Neural cell (in vitro differentiated cells): ENCODE data around the gene RRBP1.

ENCODE experiments used
- CTCF ChIP-seq: fragments of 450-650 bp; IDR thresholded peaks from 2 replicates; pipeline ENCODE4 v1.5.1; 2014; ENCODE audit warnings: antibody characterized with exemption, mild to moderate bottlenecking, moderate library complexity; ENCODE audit not compliant: poor library complexity, severe bottlenecking
- EZH2 ChIP-seq: fragments of 200-600, 300-800 bp; shearing (Covaris generic), sonication (generic); IDR thresholded peaks from 2 replicates; pipeline ENCODE4 v1.6.1; 2014; ENCODE audit warnings: antibody characterized with exemption, low read length, borderline replicate concordance, mild to moderate bottlenecking; ENCODE audit not compliant: insufficient read depth, poor library complexity, severe bottlenecking
- TAF1 ChIP-seq: IDR thresholded peaks from 2 replicates; pipeline ENCODE4 v1.6.1; 2012; ENCODE audit warnings: low read depth
- TF ChIP-seq, protein P1 (sequence below): IDR thresholded peaks from 2 replicates; pipeline ENCODE4 v1.6.1; 2012; ENCODE audit warnings: borderline replicate concordance

GRCh38 chr20:17645010-17645409 is 37.0 kb downstream of the RRBP1 start:
- TF ChIP-seq CTCF: no peak
- TF ChIP-seq, protein P1, sequence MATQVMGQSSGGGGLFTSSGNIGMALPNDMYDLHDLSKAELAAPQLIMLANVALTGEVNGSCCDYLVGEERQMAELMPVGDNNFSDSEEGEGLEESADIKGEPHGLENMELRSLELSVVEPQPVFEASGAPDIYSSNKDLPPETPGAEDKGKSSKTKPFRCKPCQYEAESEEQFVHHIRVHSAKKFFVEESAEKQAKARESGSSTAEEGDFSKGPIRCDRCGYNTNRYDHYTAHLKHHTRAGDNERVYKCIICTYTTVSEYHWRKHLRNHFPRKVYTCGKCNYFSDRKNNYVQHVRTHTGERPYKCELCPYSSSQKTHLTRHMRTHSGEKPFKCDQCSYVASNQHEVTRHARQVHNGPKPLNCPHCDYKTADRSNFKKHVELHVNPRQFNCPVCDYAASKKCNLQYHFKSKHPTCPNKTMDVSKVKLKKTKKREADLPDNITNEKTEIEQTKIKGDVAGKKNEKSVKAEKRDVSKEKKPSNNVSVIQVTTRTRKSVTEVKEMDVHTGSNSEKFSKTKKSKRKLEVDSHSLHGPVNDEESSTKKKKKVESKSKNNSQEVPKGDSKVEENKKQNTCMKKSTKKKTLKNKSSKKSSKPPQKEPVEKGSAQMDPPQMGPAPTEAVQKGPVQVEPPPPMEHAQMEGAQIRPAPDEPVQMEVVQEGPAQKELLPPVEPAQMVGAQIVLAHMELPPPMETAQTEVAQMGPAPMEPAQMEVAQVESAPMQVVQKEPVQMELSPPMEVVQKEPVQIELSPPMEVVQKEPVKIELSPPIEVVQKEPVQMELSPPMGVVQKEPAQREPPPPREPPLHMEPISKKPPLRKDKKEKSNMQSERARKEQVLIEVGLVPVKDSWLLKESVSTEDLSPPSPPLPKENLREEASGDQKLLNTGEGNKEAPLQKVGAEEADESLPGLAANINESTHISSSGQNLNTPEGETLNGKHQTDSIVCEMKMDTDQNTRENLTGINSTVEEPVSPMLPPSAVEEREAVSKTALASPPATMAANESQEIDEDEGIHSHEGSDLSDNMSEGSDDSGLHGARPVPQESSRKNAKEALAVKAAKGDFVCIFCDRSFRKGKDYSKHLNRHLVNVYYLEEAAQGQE: no peak
- no peak for TF ChIP-seq TAF1
- TF ChIP-seq EZH2: no peak
